Nephron progenitor cell (in vitro differentiated cells): ENCODE results near the gene ABTB2.

ENCODE experiments used
- DNase-seq: peaks from one replicate; pipeline ENCODE4 v3.0.0; 2021
- H3K27ac Mint-ChIP-seq: 2 replicates; pipeline ENCODE4 v1.8.0; 2021; ENCODE audit warnings: mild to moderate bottlenecking, moderate library complexity, mixed read lengths
- H3K27me3 Mint-ChIP-seq: 2 replicates; pipeline ENCODE4 v1.8.0; 2021; ENCODE audit warnings: mild to moderate bottlenecking, low read depth, mixed read lengths; ENCODE audit not compliant: poor library complexity
- H3K36me3 Mint-ChIP-seq: 2 replicates; pipeline ENCODE4 v1.8.0; 2021; ENCODE audit warnings: low read depth, mixed read lengths
- H3K4me1 Mint-ChIP-seq: 2 replicates; pipeline ENCODE4 v1.8.0; 2021; ENCODE audit warnings: mixed read lengths
- H3K4me3 Mint-ChIP-seq: 2 replicates; pipeline ENCODE4 v1.8.0; 2021; ENCODE audit warnings: mild to moderate bottlenecking, moderate library complexity, mixed read lengths
- H3K9me3 Mint-ChIP-seq: 2 replicates; pipeline ENCODE4 v1.8.0; 2021; ENCODE audit warnings: mild to moderate bottlenecking, moderate library complexity, mixed read lengths
- CTCF ChIP-seq: fragments of 200-600 bp; sonication (generic); IDR thresholded peaks from 2 replicates; pipeline ENCODE4 v1.5.0; 2021; ENCODE audit warnings: antibody characterized with exemption

The ABTB2 gene

GRCh38 chr11:34348919-34349318 is 8.9 kb downstream of the ABTB2 start:
- no peak for DNase-seq
- no peak for TF ChIP-seq CTCF
- H3K27me3 Mint-ChIP-seq: peaks cover 95% of the 10 kb centered on the region
- H3K9me3 Mint-ChIP-seq: no peaks in the 10 kb centered on the region
- no peak overlapping the region for H3K27ac Mint-ChIP-seq
- no peaks in the 10 kb centered on the region for H3K36me3 Mint-ChIP-seq
- H3K4me3 Mint-ChIP-seq: no peak overlapping the region
- H3K4me1 Mint-ChIP-seq: peaks cover 41% of the 10 kb centered on the region

- H3K36me3 Mint-ChIP-seq: no peaks in the 10 kb centered on the region
- H3K4me1 Mint-ChIP-seq: peaks cover 41% of the 10 kb centered on the region
- no peak for TF ChIP-seq CTCF
- H3K4me3 Mint-ChIP-seq: no peak overlapping the region
- H3K27ac Mint-ChIP-seq: no peak overlapping the region
- peaks cover 93% of the 10 kb centered on the region for H3K27me3 Mint-ChIP-seq
- no peak for DNase-seq
- H3K9me3 Mint-ChIP-seq: no peaks in the 10 kb centered on the region
Measured at GRCh38 chr11:34348096-34348495, 9.7 kb downstream of the ABTB2 start.

- no peak for TF ChIP-seq CTCF
- H3K27me3 Mint-ChIP-seq: peaks cover 80% of the 10 kb centered on the region
- no peak overlapping the region for H3K27ac Mint-ChIP-seq
- DNase-seq: no peak
- H3K9me3 Mint-ChIP-seq: no peaks in the 10 kb centered on the region
- no peak overlapping the region for H3K4me3 Mint-ChIP-seq
- H3K36me3 Mint-ChIP-seq: no peaks in the 10 kb centered on the region
- peaks cover 56% of the 10 kb centered on the region for H3K4me1 Mint-ChIP-seq
Measured at GRCh38 chr11:34346551-34346950, 11.3 kb downstream of the ABTB2 start.

- peaks cover 75% of the 10 kb centered on the region for H3K27me3 Mint-ChIP-seq
- no peaks in the 10 kb centered on the region for H3K9me3 Mint-ChIP-seq
- no peaks in the 10 kb centered on the region for H3K36me3 Mint-ChIP-seq
- H3K4me1 Mint-ChIP-seq: peaks cover 61% of the 10 kb centered on the region
- TF ChIP-seq CTCF: no peak
- no peak overlapping the region for H3K4me3 Mint-ChIP-seq
- H3K27ac Mint-ChIP-seq: no peak overlapping the region
- DNase-seq: no peak
Measured at GRCh38 chr11:34345991-34346480, 11.8 kb downstream of the ABTB2 start.

GRCh38 chr11:34345540-34345876 is 12.3 kb downstream of the ABTB2 start:
- Mint-ChIP-seq H3K27ac (no peak overlapping the region), H3K9me3 (no peaks in the 10 kb centered on the region), H3K27me3 (peaks cover 73% of the 10 kb centered on the region), H3K4me1 (peaks cover 66% of the 10 kb centered on the region), H3K4me3 (no peak overlapping the region), H3K36me3 (no peaks in the 10 kb centered on the region)
- no peak for TF ChIP-seq CTCF
- DNase-seq: no peak

GRCh38 chr11:34344768-34345539 is 12.9 kb downstream of the ABTB2 start:
- DNase-seq: no peak
- no peak overlapping the region for H3K27ac Mint-ChIP-seq
- no peaks in the 10 kb centered on the region for H3K9me3 Mint-ChIP-seq
- TF ChIP-seq CTCF: no peak
- no peak overlapping the region for H3K4me3 Mint-ChIP-seq
- H3K27me3 Mint-ChIP-seq: peaks cover 73% of the 10 kb centered on the region
- no peaks in the 10 kb centered on the region for H3K36me3 Mint-ChIP-seq
- H3K4me1 Mint-ChIP-seq: peaks cover 72% of the 10 kb centered on the region
